ENCODE results near the gene ADIPOR2. TPM values are rescaled to one million over a fixed set of nuclear protein-coding genes. Genes with fewer than 3 reads are reported as not detected.

The ADIPOR2 gene
- total RNA-seq, 1 experiment from 2014 or later: 41.6 TPM

GRCh38 chr12:1661553-1662335, 29.1 kb upstream of the ADIPOR2 start:
- Histone ChIP-seq H3K9me3 (no peaks in the 10 kb centered on the region), H3K36me3 (peaks cover 13% of the 10 kb centered on the region), H3K27me3 (no peaks in the 10 kb centered on the region), H3K4me3 (no peak overlapping the region)
- peak; percentile 96 for DNase-seq

- H3K4me3 ChIP-seq: no peak overlapping the region
- H3K27me3 ChIP-seq: no peaks in the 10 kb centered on the region
- no peaks in the 10 kb centered on the region for H3K9me3 ChIP-seq
- H3K36me3 ChIP-seq: peaks cover 13% of the 10 kb centered on the region
- DNase-seq: no peak
These were observed 28.0 kb upstream of the ADIPOR2 start for GRCh38 chr12:1662761-1663439.

GRCh38 chr12:1663440-1664132, 27.3 kb upstream of the ADIPOR2 start:
- no peak for DNase-seq
- H3K27me3 ChIP-seq: no peaks in the 10 kb centered on the region
- peaks cover 13% of the 10 kb centered on the region for H3K36me3 ChIP-seq
- H3K4me3 ChIP-seq: no peak overlapping the region
- H3K9me3 ChIP-seq: no peaks in the 10 kb centered on the region

- Histone ChIP-seq H3K27me3 (no peaks in the 10 kb centered on the region), H3K9me3 (no peaks in the 10 kb centered on the region), H3K36me3 (peaks cover 6% of the 10 kb centered on the region), H3K4me3 (no peak overlapping the region)
- DNase-seq: no peak
These were observed 25.5 kb upstream of the ADIPOR2 start for GRCh38 chr12:1665366-1665765.

GRCh38 chr12:1666215-1666614, 24.7 kb upstream of the ADIPOR2 start:
- DNase-seq: no peak
- H3K9me3 ChIP-seq: no peaks in the 10 kb centered on the region
- H3K36me3 ChIP-seq: peaks cover 6% of the 10 kb centered on the region
- no peaks in the 10 kb centered on the region for H3K27me3 ChIP-seq
- no peak overlapping the region for H3K4me3 ChIP-seq

- no peak for DNase-seq
- Histone ChIP-seq H3K27me3 (no peaks in the 10 kb centered on the region), H3K36me3 (peaks cover 6% of the 10 kb centered on the region), H3K9me3 (no peaks in the 10 kb centered on the region), H3K4me3 (no peak overlapping the region)
These were observed 24.1 kb upstream of the ADIPOR2 start for GRCh38 chr12:1666685-1667162.

GRCh38 chr12:1668833-1669543, 21.9 kb upstream of the ADIPOR2 start:
- no peaks in the 10 kb centered on the region for H3K9me3 ChIP-seq
- DNase-seq: no peak
- H3K27me3 ChIP-seq: no peaks in the 10 kb centered on the region
- H3K4me3 ChIP-seq: no peak overlapping the region
- peaks cover 5% of the 10 kb centered on the region; the same call in 1 of the 2 replicates for H3K36me3 ChIP-seq

GRCh38 chr12:1670358-1671268, 20.3 kb upstream of the ADIPOR2 start:
- no peak overlapping the region for H3K4me3 ChIP-seq
- H3K9me3 ChIP-seq: no peaks in the 10 kb centered on the region
- no peaks in the 10 kb centered on the region for H3K27me3 ChIP-seq
- H3K36me3 ChIP-seq: no peaks in the 10 kb centered on the region
- no peak for DNase-seq

- H3K36me3 ChIP-seq: no peaks in the 10 kb centered on the region
- no peaks in the 10 kb centered on the region for H3K27me3 ChIP-seq
- no peak for DNase-seq
- H3K9me3 ChIP-seq: peaks cover 2% of the 10 kb centered on the region; the same call in 1 of the 2 replicates
- no peak overlapping the region for H3K4me3 ChIP-seq
These were observed 14.8 kb upstream of the ADIPOR2 start for GRCh38 chr12:1676043-1676442.

GRCh38 chr12:1680804-1681492, 9.9 kb upstream of the ADIPOR2 start:
- no peak for DNase-seq
- no peaks in the 10 kb centered on the region for H3K27me3 ChIP-seq
- no peaks in the 10 kb centered on the region for H3K36me3 ChIP-seq
- no peak overlapping the region for H3K4me3 ChIP-seq
- H3K9me3 ChIP-seq: peaks cover 2% of the 10 kb centered on the region; the same call in 1 of the 2 replicates

- Histone ChIP-seq H3K4me3 (no peak overlapping the region), H3K36me3 (no peaks in the 10 kb centered on the region), H3K27me3 (no peaks in the 10 kb centered on the region), H3K9me3 (peaks cover 1% of the 10 kb centered on the region; the same call in 1 of the 2 replicates)
- no peak for DNase-seq
These were observed 9.4 kb upstream of the ADIPOR2 start for GRCh38 chr12:1681493-1681807.

GRCh38 chr12:1688086-1688710, 2.7 kb upstream of the ADIPOR2 start:
- H3K9me3 ChIP-seq: no peaks in the 10 kb centered on the region
- H3K4me3 ChIP-seq: no peak overlapping the region
- peaks cover 6% of the 10 kb centered on the region; the same call in 1 of the 2 replicates for H3K36me3 ChIP-seq
- DNase-seq: no peak
- no peaks in the 10 kb centered on the region for H3K27me3 ChIP-seq

- Histone ChIP-seq H3K9me3 (no peaks in the 10 kb centered on the region), H3K27me3 (no peaks in the 10 kb centered on the region), H3K36me3 (peaks cover 17% of the 10 kb centered on the region), H3K4me3 (peak overlapping the region; percentile 94)
- peak; percentile 45 for DNase-seq
These were observed 495 bp downstream of the ADIPOR2 start for GRCh38 chr12:1691123-1692007.

- no peak for DNase-seq
- H3K9me3 ChIP-seq: no peaks in the 10 kb centered on the region
- peaks cover 21% of the 10 kb centered on the region for H3K36me3 ChIP-seq
- peak overlapping the region; percentile 94 for H3K4me3 ChIP-seq
- no peaks in the 10 kb centered on the region for H3K27me3 ChIP-seq
These were observed 1.4 kb downstream of the ADIPOR2 start for GRCh38 chr12:1692226-1692625.

Measured in MG63 (cell line).